WERI-Rb-1 (cell line): Measurements from ENCODE around the gene TBC1D12.

ENCODE experiments used
- DNase-seq: peaks from one replicate; pipeline ENCODE4 v3.0.0-alpha.2; 2020
- H3K27ac ChIP-seq: fragments of 250-450 bp; sonication (Bioruptor Pico); 2 replicates; pipeline ENCODE4 v1.5.1; 2020; ENCODE audit warnings: mild to moderate bottlenecking, moderate library complexity
- H3K27me3 ChIP-seq: fragments of 250-450 bp; sonication (Bioruptor Pico); 2 replicates; pipeline ENCODE4 v1.5.1; 2021; ENCODE audit warnings: mild to moderate bottlenecking, low read depth, moderate library complexity; ENCODE audit not compliant: insufficient read depth, severe bottlenecking
- H3K36me3 ChIP-seq: fragments of 250-450 bp; sonication (Bioruptor Pico); 2 replicates; pipeline ENCODE4 v1.5.1; 2020; ENCODE audit warnings: mild to moderate bottlenecking, moderate library complexity
- H3K4me3 ChIP-seq: 2 replicates; pipeline ENCODE4 v1.5.1; 2011; ENCODE audit warnings: low read depth, mild to moderate bottlenecking, control low read depth, low read length
- H3K9me3 ChIP-seq: fragments of 250-450 bp; sonication (Bioruptor Pico); 2 replicates; pipeline ENCODE4 v1.5.1; 2021; ENCODE audit warnings: mild to moderate bottlenecking, moderate library complexity; ENCODE audit not compliant: severe bottlenecking
- CTCF ChIP-seq: IDR thresholded peaks from 2 replicates; pipeline ENCODE4 v1.5.1; 2011; ENCODE audit warnings: low read depth, mild to moderate bottlenecking, control low read depth, inconsistent platforms, low read length

TBC1D12 gene

GRCh38 chr10:94420516-94420915 lies 18.2 kb downstream of the TBC1D12 start:
- no peak overlapping the region for H3K4me3 ChIP-seq
- no peaks in the 10 kb centered on the region for H3K27me3 ChIP-seq
- peaks cover 4% of the 10 kb centered on the region for H3K9me3 ChIP-seq
- no peak for DNase-seq
- H3K36me3 ChIP-seq: no peaks in the 10 kb centered on the region
- TF ChIP-seq CTCF: no peak
- no peak overlapping the region for H3K27ac ChIP-seq

- H3K9me3 ChIP-seq: peaks cover 4% of the 10 kb centered on the region
These were observed 18.7 kb downstream of the TBC1D12 start for GRCh38 chr10:94420998-94421528.

GRCh38 chr10:94423627-94424026 lies 21.3 kb downstream of the TBC1D12 start:
- DNase-seq: no peak
- TF ChIP-seq CTCF: no peak
- no peaks in the 10 kb centered on the region for H3K27me3 ChIP-seq

More at GRCh38 chr10:94420998-94421528, 18.7 kb downstream of the TBC1D12 start:
- no peaks in the 10 kb centered on the region for H3K36me3 ChIP-seq
- H3K4me3 ChIP-seq: no peak overlapping the region
- no peaks in the 10 kb centered on the region for H3K27me3 ChIP-seq
- no peak overlapping the region for H3K27ac ChIP-seq
- DNase-seq: no peak
- TF ChIP-seq CTCF: no peak

GRCh38 chr10:94424714-94425337 lies 22.5 kb downstream of the TBC1D12 start:
- Histone ChIP-seq H3K27me3 (no peaks in the 10 kb centered on the region), H3K4me3 (no peak overlapping the region), H3K9me3 (peaks cover 4% of the 10 kb centered on the region), H3K36me3 (no peaks in the 10 kb centered on the region), H3K27ac (no peak overlapping the region)
- DNase-seq: no peak
- no peak for TF ChIP-seq CTCF

More at GRCh38 chr10:94423627-94424026, 21.3 kb downstream of the TBC1D12 start:
- Histone ChIP-seq H3K4me3 (no peak overlapping the region), H3K9me3 (peaks cover 4% of the 10 kb centered on the region), H3K36me3 (no peaks in the 10 kb centered on the region), H3K27ac (no peak overlapping the region)

- Histone ChIP-seq H3K4me3 (no peak overlapping the region), H3K27ac (no peak overlapping the region), H3K27me3 (no peaks in the 10 kb centered on the region), H3K9me3 (peaks cover 4% of the 10 kb centered on the region), H3K36me3 (no peaks in the 10 kb centered on the region)
- no peak for TF ChIP-seq CTCF
- DNase-seq: no peak
These were observed 23.6 kb downstream of the TBC1D12 start for GRCh38 chr10:94425942-94426341.

- Histone ChIP-seq H3K27ac (no peak overlapping the region), H3K4me3 (no peak overlapping the region), H3K27me3 (no peaks in the 10 kb centered on the region), H3K36me3 (no peaks in the 10 kb centered on the region), H3K9me3 (peaks cover 4% of the 10 kb centered on the region)
- DNase-seq: no peak
- TF ChIP-seq CTCF: no peak
These were observed 24.8 kb downstream of the TBC1D12 start for GRCh38 chr10:94427166-94427565.
